ENCODE data around the gene PRUNE2.

GRCh38 chr9:76570826-76571225 lies 335.1 kb downstream of the PRUNE2 start:
- TF ChIP-seq CTCF (IDR thresholded peaks at IDR 0.05) (no peak), POLR2A (IDR thresholded peaks at IDR 0.05) (no peak)

Data from breast epithelium (tissue), 3 donors.